HUDEP-2 (cell line): ENCODE measurements around the gene CD7.
"Not testable (repeated sequence)": the region's sequence is repeated elsewhere in the genome, so short reads cannot be mapped to it uniquely, and the experiment has no call there.

ENCODE experiments used
- DNase-seq, 76 experiments: peaks; one replicate each; lab custom pipeline; 2025; ENCODE audit not compliant: unreplicated experiment in 76 of 76; lab: John Stamatoyannopoulos, UW

CD7 gene

GRCh38 chr17:82347994-82348393 lies 30.6 kb upstream of the CD7 start:
- not testable (repeated sequence) for DNase-seq

GRCh38 chr17:82346342-82347300 lies 29.2 kb upstream of the CD7 start:
- DNase-seq, result no peak

GRCh38 chr17:82345151-82345976 lies 28.0 kb upstream of the CD7 start:
- DNase-seq, result peak in 31 of 76 experiments; percentile 10 to 77 (median 42)

DNA sequence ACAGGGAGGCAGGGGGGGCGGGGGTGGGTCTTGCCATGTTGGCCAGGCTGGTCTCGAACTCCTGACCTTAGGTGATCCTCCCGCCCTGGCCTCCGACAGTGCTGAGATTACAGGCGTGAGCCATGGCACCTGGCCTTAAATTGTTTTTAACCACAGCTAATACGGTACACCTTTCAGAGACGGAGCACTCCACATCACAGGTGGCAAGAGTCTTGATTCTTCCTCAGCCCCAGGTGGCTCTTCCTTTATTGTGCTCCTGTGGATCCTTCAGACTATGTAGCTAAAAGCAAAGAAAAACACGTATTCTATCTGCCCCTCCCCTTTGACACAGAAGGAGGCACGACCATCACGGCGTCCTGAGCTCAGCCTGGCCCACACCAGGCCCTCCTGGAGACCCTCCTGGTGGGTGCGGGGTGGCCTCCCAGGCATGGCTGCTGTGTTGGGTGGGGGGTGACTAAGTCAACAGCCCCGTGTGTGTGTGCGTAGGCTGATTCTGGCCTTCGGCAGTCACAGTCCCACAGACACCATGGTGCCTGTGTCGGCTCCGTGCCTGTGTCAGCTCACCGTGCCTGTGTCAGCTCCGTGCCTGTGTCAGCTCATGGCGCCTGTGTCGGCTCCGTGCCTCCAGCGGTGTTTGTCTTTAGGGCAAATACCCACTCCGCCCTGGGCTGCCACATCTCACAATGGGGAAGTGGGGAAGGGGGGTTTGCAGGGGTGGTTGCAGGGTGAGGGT lies 26.9 kb upstream of the CD7 start:
- DNase-seq, result no peak

GRCh38 chr17:82343560-82343959 lies 26.2 kb upstream of the CD7 start:
- DNase-seq, result peak in 27 of 76 experiments; percentile 5 to 65 (median 29)

- DNase-seq, result no peak
These were observed 25.1 kb upstream of the CD7 start for GRCh38 chr17:82342361-82343079.

DNA sequence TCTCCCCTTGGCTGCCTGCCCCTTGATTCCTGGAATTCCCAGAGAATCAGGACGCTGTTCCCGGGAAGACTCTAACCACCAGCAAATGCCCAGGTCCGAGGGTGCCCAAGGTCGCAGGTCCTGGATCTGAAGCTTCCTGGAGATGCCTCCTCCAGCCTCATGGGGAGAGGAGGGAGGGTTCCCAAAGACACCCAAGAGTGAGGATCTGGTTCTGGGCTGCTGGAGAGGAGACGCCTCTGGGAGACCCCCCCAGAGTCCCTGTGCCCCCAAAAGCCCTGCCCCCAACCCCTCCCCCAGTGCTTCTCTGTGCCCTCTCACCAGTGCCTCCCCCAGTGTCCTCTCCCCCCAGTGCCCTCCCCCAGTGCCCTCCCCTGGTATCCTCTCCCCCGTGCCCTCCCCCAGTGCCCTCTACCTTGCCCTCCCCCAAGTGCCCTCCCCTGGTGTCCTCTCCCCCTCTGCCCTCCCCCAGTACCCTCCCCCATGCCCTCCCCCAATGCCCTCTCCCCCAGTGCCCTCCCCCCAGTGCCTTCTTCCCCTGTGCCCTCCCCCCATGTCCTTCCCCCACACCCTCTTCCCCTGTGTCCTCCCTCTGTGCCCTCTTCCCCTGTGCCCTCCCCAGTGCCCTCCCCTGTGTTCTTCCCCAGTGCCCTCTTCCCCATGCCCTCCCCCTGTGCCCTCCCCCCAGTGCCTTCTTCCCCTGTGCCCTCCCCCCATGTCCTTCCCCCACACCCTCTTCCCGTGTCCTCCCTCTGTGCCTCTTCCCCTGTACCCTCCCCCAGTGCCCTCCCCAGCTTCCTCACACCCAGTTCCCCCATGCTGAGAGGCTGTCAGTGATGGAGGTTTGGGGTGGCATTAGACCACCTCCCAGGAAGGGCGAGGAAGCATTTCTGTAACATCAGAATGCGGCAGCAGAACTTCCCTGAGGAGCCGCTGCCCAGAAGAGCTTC lies 22.5 kb upstream of the CD7 start:
- no peak for DNase-seq

GRCh38 chr17:82338858-82339633 lies 21.6 kb upstream of the CD7 start:
- peak in 50 of 76 experiments; percentile 13 to 82 (median 44) for DNase-seq

- DNase-seq, result peak in 1 of 76 experiments; percentile 26
These were observed 17.4 kb upstream of the CD7 start for GRCh38 chr17:82334622-82335394.

DNA sequence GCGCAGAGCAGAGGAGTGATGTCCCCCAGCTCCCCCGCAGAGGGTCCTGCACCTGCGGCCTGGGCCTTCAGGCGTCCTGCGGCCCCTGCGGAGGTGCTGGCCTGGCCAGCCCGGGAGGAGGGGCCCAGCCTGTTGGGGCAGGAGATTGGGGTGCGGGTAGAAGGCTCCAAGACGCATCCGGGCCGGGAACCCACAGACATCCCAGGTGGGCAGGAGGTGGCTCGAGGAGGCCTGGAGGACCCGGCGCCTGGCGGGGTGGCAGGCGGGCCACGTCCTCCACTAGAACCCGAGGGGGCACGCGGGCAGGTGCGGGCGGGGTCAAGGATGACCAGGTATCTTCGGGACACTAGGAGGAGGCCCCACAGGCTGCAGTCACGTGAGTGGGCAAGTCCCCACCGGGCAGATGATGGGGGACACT lies 16.8 kb upstream of the CD7 start:
- no peak for DNase-seq

DNA sequence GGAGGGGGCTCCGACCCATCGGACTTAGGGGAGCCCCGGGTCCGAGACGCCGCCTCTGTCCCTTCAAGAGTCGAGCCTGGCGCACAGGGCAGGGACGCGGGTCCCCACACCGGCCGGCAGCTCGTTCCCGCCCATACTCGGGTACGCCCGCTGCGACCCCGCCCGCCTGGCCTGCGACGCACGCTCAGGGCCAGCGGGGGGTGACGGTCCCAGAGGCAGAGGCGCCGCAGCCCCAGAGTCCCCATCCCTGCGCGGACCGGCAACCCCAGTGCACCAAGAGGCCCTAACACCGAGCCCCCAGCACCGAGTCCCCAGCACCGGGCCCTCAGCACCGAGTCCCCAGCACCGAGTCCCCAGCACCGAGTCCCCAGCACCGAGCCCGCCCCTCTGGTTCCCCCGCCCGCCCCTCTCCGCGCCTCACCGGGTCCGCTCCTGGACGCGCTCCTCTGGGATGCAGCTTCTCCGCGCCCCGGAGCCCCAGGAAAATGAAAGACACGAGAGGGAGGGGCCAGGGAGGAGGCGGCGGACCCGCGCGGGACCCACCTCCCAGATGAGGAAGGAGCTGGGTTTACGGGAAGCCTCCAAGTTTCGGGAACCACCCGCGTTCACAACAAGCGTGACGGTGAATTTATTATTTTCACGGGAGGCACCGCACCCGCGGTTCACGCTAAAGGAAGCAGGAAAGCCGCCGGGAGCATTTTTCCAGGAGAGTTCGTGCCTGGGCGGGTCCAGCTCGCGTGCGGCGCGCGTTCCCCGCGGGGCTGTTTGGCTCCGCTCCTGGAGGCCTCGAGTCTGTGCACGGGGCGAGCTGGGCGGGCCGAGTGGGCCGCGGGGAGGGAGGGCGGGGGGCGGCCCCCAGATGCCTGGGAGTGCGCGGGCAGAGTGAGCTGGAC lies 16.1 kb upstream of the CD7 start, which contains the start of gene SECTM1:
TSS of gene SECTM1 (minus strand) at position 488 of the 893 bp plus-strand sequence. CDS start 6,526 bp downstream, outside the sequence.
- peak in 3 of 76 experiments; percentile 12 to 39 (median 20) for DNase-seq

- peak in 14 of 76 experiments; percentile 15 to 58 (median 26) for DNase-seq
These were observed 15.4 kb upstream of the CD7 start for GRCh38 chr17:82332669-82333278.

GRCh38 chr17:82331345-82331939 lies 14.0 kb upstream of the CD7 start:
- DNase-seq, result no peak

- DNase-seq, result peak in 26 of 76 experiments; percentile 5 to 61 (median 34)
These were observed 13.2 kb upstream of the CD7 start for GRCh38 chr17:82330322-82331239.
